HepG2 (cell line): ENCODE results near the gene DNAJB6.

Experiments used
- CREBL2 ChIP-seq: sonication (generic); formaldehyde crosslinking; IDR thresholded peaks from 2 replicates; pipeline ENCODE4 v1.8.1; 2023; ENCODE audit warnings: missing genetic modification reagents, mild to moderate bottlenecking, borderline replicate concordance
- CTCF ChIP-seq: sonication (generic); formaldehyde crosslinking; IDR thresholded peaks from 2 replicates; pipeline ENCODE4 v1.5.0; 2020; ENCODE audit warnings: mild to moderate bottlenecking, missing genetic modification reagents, moderate library complexity
- EHMT2 ChIP-seq: fragments of 200-600 bp; sonication (generic); IDR thresholded peaks from 2 replicates; pipeline ENCODE4 v1.7.0; 2017; ENCODE audit warnings: antibody characterized with exemption, low read depth, low read length, borderline replicate concordance
- KAT2B ChIP-seq: fragments of 150-350 bp; IDR thresholded peaks from 2 replicates; pipeline ENCODE4 v1.6.1; 2014; ENCODE audit warnings: low read depth, low read length, borderline replicate concordance
- KDM6A ChIP-seq: IDR thresholded peaks from 2 replicates; pipeline ENCODE4 v1.6.1; 2016; ENCODE audit warnings: low read depth
- POLR2AphosphoS5 ChIP-seq: IDR thresholded peaks from 2 replicates; pipeline ENCODE4 v1.6.1; 2012; ENCODE audit warnings: low read depth, low read length
- ZFP36L2 ChIP-seq: sonication (generic); formaldehyde crosslinking; IDR thresholded peaks from 2 replicates; pipeline ENCODE4 v1.4.0; 2020; ENCODE audit warnings: missing genetic modification reagents
- ZNF781 ChIP-seq: sonication (generic); formaldehyde crosslinking; IDR thresholded peaks from 2 replicates; pipeline ENCODE4 v1.5.1; 2020; ENCODE audit warnings: borderline replicate concordance, mild to moderate bottlenecking, missing genetic modification reagents; ENCODE audit errors: not compliant biosample characterization

GRCh38 chr7:157372300-157373232 lies 35.8 kb downstream of the DNAJB6 start:
- no peak for TF ChIP-seq CTCF (CRISPR knock-in tag)
- no peak for TF ChIP-seq KDM6A (CRISPR knock-in tag)
- TF ChIP-seq ZNF781 (CRISPR knock-in tag) = no peak
- no peak for TF ChIP-seq POLR2AphosphoS5
- TF ChIP-seq KAT2B = no peak
- TF ChIP-seq ZFP36L2 (CRISPR knock-in tag) = no peak
- no peak for TF ChIP-seq CREBL2
- no peak for TF ChIP-seq EHMT2
